C4-2B (cell line): ENCODE measurements around the gene RBMS3.

Experiments
- CTCF ChIP-seq: fragments of 450-650 bp; conservative IDR thresholded peaks from 2 replicates; pipeline ENCODE4 v1.5.1; 2017; ENCODE audit warnings: mild to moderate bottlenecking
- ZFX ChIP-seq: fragments of 450-650 bp; IDR thresholded peaks from 2 replicates; pipeline ENCODE4 v1.6.1; 2017

GRCh38 chr3:29280404-29281093, at the start of gene RBMS3:
- TF ChIP-seq CTCF (peak; percentile 42), ZFX (no peak)
